Heart right ventricle (tissue), 16 donors: ENCODE results near the gene MX2. TPM values are rescaled to one million over a fixed set of nuclear protein-coding genes. Genes with fewer than 3 reads are reported as not detected.

Experiments
- ATAC-seq, 8 donors: fragments of 200-7000 bp; cut with Tn5 transposase; one replicate each; pipeline ENCODE4 v1.9.1; 2020; ENCODE audit warnings: mild to moderate bottlenecking in 8 of 8, moderate library complexity in 8 of 8, moderate number of reproducible peaks in 1 of 8
- DNase-seq, 2 donors: peaks; one replicate each; pipeline ENCODE4 v3.0.0-alpha.2; 2020
- H3K27ac ChIP-seq, 10 donors: fragments of 200-600 bp; sonication (generic) in 2 of 10; one replicate each; pipeline versions ENCODE4 v1.5.0 to v1.8.0; 2020 to 2022; ENCODE audit warnings: mild to moderate bottlenecking in 3 of 10
- H3K27me3 ChIP-seq, 7 donors: fragments of 200-600 bp; one replicate each; pipeline ENCODE4 v1.8.0; 2021 to 2022; ENCODE audit warnings: mild to moderate bottlenecking in 2 of 7
- H3K36me3 ChIP-seq, 9 donors: fragments of 200-600 bp; sonication (generic) in 1 of 9; one replicate each; pipeline versions ENCODE4 v1.5.0 to v1.8.0; 2020 to 2022; ENCODE audit warnings: mild to moderate bottlenecking in 2 of 9
- H3K4me1 ChIP-seq, 9 donors: fragments of 200-600 bp; sonication (generic) in 1 of 9; one replicate each; pipeline versions ENCODE4 v1.5.0 to v1.8.0; 2020 to 2022; ENCODE audit warnings: mild to moderate bottlenecking in 4 of 9
- H3K4me3 ChIP-seq, 10 donors: fragments of 200-600 bp; sonication (generic) in 2 of 10; one replicate each; pipeline versions ENCODE4 v1.5.0 to v1.8.0; 2020 to 2022; ENCODE audit warnings: mild to moderate bottlenecking in 7 of 10, moderate library complexity in 2 of 10
- H3K9me3 ChIP-seq, 11 donors: fragments of 200-600 bp in 10 of 11; sonication (generic) in 2 of 11; one replicate each; pipeline versions ENCODE4 v1.5.0 to v1.8.0; 2013 to 2022; ENCODE audit warnings: mild to moderate bottlenecking in 2 of 11, control low read depth in 1 of 11, moderate library complexity in 1 of 11
- CTCF ChIP-seq, 9 donors: fragments of 200-600 bp; sonication (generic) in 2 of 9; IDR thresholded peaks; one replicate each; pipeline versions ENCODE4 v1.5.0 to v1.8.0; 2021 to 2022; ENCODE audit warnings: antibody characterized with exemption in 9 of 9, mild to moderate bottlenecking in 5 of 9, moderate library complexity in 1 of 9
- WGBS, 2 donors: extraction: QIAGEN DNeasy Blood & Tissue Kit; methylation state at CpG; one replicate each; pipeline ENCODE4 v1.1.7; 2013; ENCODE audit warnings: inconsistent platforms in 1 of 2; 5-methylcytosine and 5-hydroxymethylcytosine counted together
- intact Hi-C, 10 donors: fragments of 100-400 bp; cut with DNase I; formaldehyde crosslinking; loops; one replicate each; pipeline versions ENCODE4 v1.11.1 to v1.14.2; 2022
- polyA plus RNA-seq, 2 donors: library from polyadenylated mRNA; stranded (reverse); fragments of 200-250 nt; gene quantifications; one replicate each; pipeline ENCODE4 v1.2.3, GENCODE V29; 2013
- total RNA-seq, 10 donors: library from RNA; stranded (reverse); fragmentation: NEBNext Ultra II Directional in 3 of 10; extraction: Animal tissue kit (Norgen Biotek cat#: 25700) in 3 of 10; gene quantifications; one replicate each; pipeline versions ENCODE4 v1.2.1 to v1.2.4, GENCODE V29; 2021 to 2023
- donor health status: Arrhythmogenic right ventricular cardiomyopathy.
- donor health status: ischemic (EF 13 %, LVEDD 7.1; RV severe dilation, severe dysfunction).
- donor health status: healthy with polysubstance abuse.
- donor health status: DM: no; HTN: yes; CAD: no.
- donor health status: DM: no; HTN: no; CAD: no.
- donor health status: ischemic (EF 25% LVEDD 6.9; RV normal size, moderate dysfunction).
- donor health status: ischemic (EF 25% LVEDD 5.7; RV mildly dilated, moderate dysfunction).
- donor health status: healthy.
- donor health status: DM: yes; HTN: yes; CAD: no.
- donor health status: Ischemic cardiomyopathy.
- donor health status: ischemic (EF 35%, LVEDD 5.7; RV mildly dilated, moderate dysfunction).
- donor health status: nonischemic (EF 11% LVEDD 7.7; RV severe dilation, severe dysfunction).
- donor health status: DM: yes; HTN: yes; CAD: no.
- donor health status: PGD.
- donor health status: ischemic (EF 29% LVEDD 5.4; RV normal size, mild dysfunction).
- donor health status: nonischemic (EF 23%, LVEDD 6.1; RV moderate dilation, normal function).

MX2 gene
- total and polyA plus RNA-seq, 12 donors, result 3.0 to 22.9 (median 6.6) TPM

GRCh38 chr21:41369105-41369919, 7.5 kb downstream of the MX2 start:
- peak; percentile 27 to 82 (median 54) for ATAC-seq
- H3K4me3 ChIP-seq, result peak overlapping the region; percentile 15 to 61 (median 44)
- no peaks in the 10 kb centered on the region for H3K9me3 ChIP-seq
- H3K27me3 ChIP-seq, result peaks cover 0 to 3% (median 0%) of the 10 kb centered on the region in 7 donors
- peak; percentile 54 to 65 for DNase-seq
- peak overlapping the region in 9 of 10 donors; percentile 55 to 89 (median 74) for H3K27ac ChIP-seq
- intact Hi-C loops, result loop anchor here in 4 of 10 donors (5.0 to 10.0 kb wide), 2 partner anchors 55 to 58 kb away; partner anchors contain the start of gene MX1 (in 4 of the 4)
- peaks cover 3 to 62% (median 25%) of the 10 kb centered on the region in 9 donors for H3K4me1 ChIP-seq
- WGBS, 2 donors, result 16 to 23% methylated on average over 29 of the region's 29 CpGs
- peaks cover 0 to 44% (median 0%) of the 10 kb centered on the region in 9 donors for H3K36me3 ChIP-seq
- TF ChIP-seq CTCF (IDR thresholded peaks at IDR 0.05), result peak in 2 of 9 donors; percentile 3 to 20

- ATAC-seq (peak in 3 of 8 donors; percentile 35 to 64 (median 39)), DNase-seq (peak in 1 of 2 donors; percentile 42)
- no peaks in the 10 kb centered on the region for H3K9me3 ChIP-seq
- no peak for TF ChIP-seq CTCF (IDR thresholded peaks at IDR 0.05)
- peaks cover 0 to 3% (median 0%) of the 10 kb centered on the region in 7 donors for H3K27me3 ChIP-seq
- intact Hi-C loops, result loop anchor here in 4 of 10 donors (5.0 to 10.0 kb wide), 2 partner anchors 55 to 57 kb away; partner anchors contain the start of gene MX1 (in 4 of the 4)
- H3K36me3 ChIP-seq, result peaks cover 0 to 44% (median 0%) of the 10 kb centered on the region in 9 donors
- H3K4me3 ChIP-seq, result peak overlapping the region in 9 of 10 donors; percentile 18 to 61 (median 45)
- peak overlapping the region in 7 of 10 donors; percentile 55 to 89 (median 78) for H3K27ac ChIP-seq
- 75 to 76% methylated on average over 30 of the region's 30 CpGs for WGBS, 2 donors
- peaks cover 3 to 55% (median 25%) of the 10 kb centered on the region in 9 donors for H3K4me1 ChIP-seq
These were observed 8.4 kb downstream of the MX2 start for GRCh38 chr21:41369920-41370839.

- WGBS, 2 donors, result 78 to 81% methylated on average over 12 of the region's 12 CpGs
- DNase-seq, result no peak
These were observed 9.2 kb downstream of the MX2 start for GRCh38 chr21:41370840-41371684.

More at GRCh38 chr21:41370840-41371684, 9.2 kb downstream of the MX2 start:
- peaks cover 0 to 46% (median 0%) of the 10 kb centered on the region in 9 donors for H3K36me3 ChIP-seq
- intact Hi-C loops, result no loop called here
- peaks cover 0 to 3% (median 0%) of the 10 kb centered on the region in 7 donors for H3K27me3 ChIP-seq
- H3K9me3 ChIP-seq, result no peaks in the 10 kb centered on the region
- no peak for TF ChIP-seq CTCF (IDR thresholded peaks at IDR 0.05)
- peak overlapping the region in 1 of 10 donors; percentile 89 for H3K27ac ChIP-seq
- no peak for ATAC-seq
- H3K4me3 ChIP-seq, result peak overlapping the region in 2 of 10 donors; percentile 54 to 59
- peaks cover 3 to 55% (median 25%) of the 10 kb centered on the region in 9 donors for H3K4me1 ChIP-seq
